Activated CD4-positive, alpha-beta T cell treated with anti-CD3 and anti-CD28 coated beads for 36 hours (primary cell): ENCODE results near the gene DDX25. TPM values are rescaled to one million over a fixed set of nuclear protein-coding genes. Genes with fewer than 3 reads are reported as not detected.

Experiments used
- ATAC-seq: fragments of 200-7000 bp; cut with Tn5 transposase; one replicate; pipeline ENCODE4 v1.10.0; 2021; ENCODE audit warnings: mild to moderate bottlenecking, moderate library complexity
- CTCF ChIA-PET: fragments of 350-600 bp; sonication (Branson Sonifier 250); formaldehyde crosslinking; loops from one replicate; lab custom pipeline; 2021; ENCODE audit warnings: antibody characterized with exemption; lab: Charles Lee
- POLR2A ChIA-PET: fragments of 350-600 bp; sonication (Branson Sonifier 250); formaldehyde crosslinking; loops from one replicate; lab custom pipeline; 2021; ENCODE audit warnings: antibody characterized with exemption, inconsistent platforms; lab: Charles Lee
- DNase-seq: peaks from one replicate; pipeline ENCODE4 v3.0.0-alpha.2; 2020
- H3K27ac Mint-ChIP-seq: one replicate; pipeline ENCODE4 v1.8.0; 2021; ENCODE audit warnings: mixed read lengths
- H3K27me3 Mint-ChIP-seq: one replicate; pipeline ENCODE4 v1.8.0; 2021; ENCODE audit warnings: mixed read lengths
- H3K36me3 Mint-ChIP-seq: one replicate; pipeline ENCODE4 v1.8.0; 2021; ENCODE audit warnings: low read depth, mixed read lengths
- H3K4me1 Mint-ChIP-seq: one replicate; pipeline ENCODE4 v1.8.0; 2021; ENCODE audit warnings: mixed read lengths
- H3K4me3 Mint-ChIP-seq: one replicate; pipeline ENCODE4 v1.8.0; 2021; ENCODE audit warnings: mild to moderate bottlenecking, moderate library complexity, mixed read lengths
- H3K9me3 Mint-ChIP-seq: one replicate; pipeline ENCODE4 v1.8.0; 2021; ENCODE audit warnings: low read depth, mixed read lengths
- intact Hi-C, 2 experiments: fragments of 100-400 bp; cut with DNase I in 1 of 2; cut with micrococcal nuclease in 1 of 2; formaldehyde crosslinking; loops; one replicate each; pipeline versions ENCODE4 v1.14.2 to v1.15.1; 2022 to 2024; cut with DNase I, micrococcal nuclease
- total RNA-seq, 2 experiments: library from RNA; stranded (reverse); gene quantifications; one replicate each; pipeline ENCODE4 v1.2.3, GENCODE V29; 2021

DDX25 gene
- total RNA-seq, 2 experiments from 2014 or later = not detected

GRCh38 chr11:125935618-125936199 is 31.4 kb downstream of the DDX25 start:
- no peaks in the 10 kb centered on the region for H3K27me3 Mint-ChIP-seq
- H3K36me3 Mint-ChIP-seq = no peaks in the 10 kb centered on the region
- DNase-seq (no peak), ATAC-seq (no peak)
- no peak overlapping the region for H3K27ac Mint-ChIP-seq
- ChIA-PET POLR2A (no interaction called here), CTCF (no interaction called here)
- H3K9me3 Mint-ChIP-seq = no peaks in the 10 kb centered on the region
- peaks cover 4% of the 10 kb centered on the region for H3K4me1 Mint-ChIP-seq
- intact Hi-C loops = no loop called here
- no peak overlapping the region for H3K4me3 Mint-ChIP-seq

DNA sequence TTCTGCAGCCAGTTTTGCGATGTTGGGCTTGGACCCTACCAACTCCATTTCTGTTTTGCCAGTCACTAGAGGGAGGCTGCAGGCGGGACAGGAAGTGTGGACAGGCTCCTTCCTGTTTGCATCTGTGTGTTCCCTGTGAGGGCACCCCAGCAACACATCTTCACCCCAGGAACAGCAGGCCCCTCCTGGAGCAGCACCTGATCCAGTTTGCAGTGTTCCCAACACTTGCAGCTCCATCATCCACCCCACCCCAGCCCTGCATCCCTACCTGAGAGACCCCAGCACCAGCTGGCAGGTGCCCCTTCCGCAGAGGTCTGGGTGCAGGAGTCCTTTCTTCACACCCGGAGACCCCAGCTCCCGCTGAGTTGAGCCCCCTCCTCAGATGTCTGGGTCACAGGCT is 34.1 kb downstream of the DDX25 start:
- no peaks in the 10 kb centered on the region for H3K36me3 Mint-ChIP-seq
- DNase-seq (peak; percentile 16), ATAC-seq (peak; percentile 47)
- ChIA-PET POLR2A (no interaction called here), CTCF (interaction anchor here (0.6 to 1.6 kb wide), 3 partner anchors 10 to 255 kb away, joined by 3 to 5 read pairs (median 4); no protein-coding TSS in a partner anchor)
- no peak overlapping the region for H3K27ac Mint-ChIP-seq
- H3K4me1 Mint-ChIP-seq = peaks cover 10% of the 10 kb centered on the region
- no peaks in the 10 kb centered on the region for H3K27me3 Mint-ChIP-seq
- no peaks in the 10 kb centered on the region for H3K9me3 Mint-ChIP-seq
- H3K4me3 Mint-ChIP-seq = no peak overlapping the region
- intact Hi-C loops = no loop called here

GRCh38 chr11:125939081-125939521 is 34.8 kb downstream of the DDX25 start:
- intact Hi-C loops = no loop called here
- no peak overlapping the region for H3K27ac Mint-ChIP-seq
- peaks cover 10% of the 10 kb centered on the region for H3K4me1 Mint-ChIP-seq
- DNase-seq = no peak
- no peak overlapping the region for H3K4me3 Mint-ChIP-seq
- no peaks in the 10 kb centered on the region for H3K27me3 Mint-ChIP-seq
- CTCF ChIA-PET = interaction anchor here (0.7 to 1.6 kb wide), 4 partner anchors 11 to 291 kb away, joined by 3 to 5 read pairs (median 4); partner anchors contain the start of gene CDON
- POLR2A ChIA-PET = no interaction called here
- no peaks in the 10 kb centered on the region for H3K36me3 Mint-ChIP-seq
- no peak for ATAC-seq
- no peaks in the 10 kb centered on the region for H3K9me3 Mint-ChIP-seq

DNA sequence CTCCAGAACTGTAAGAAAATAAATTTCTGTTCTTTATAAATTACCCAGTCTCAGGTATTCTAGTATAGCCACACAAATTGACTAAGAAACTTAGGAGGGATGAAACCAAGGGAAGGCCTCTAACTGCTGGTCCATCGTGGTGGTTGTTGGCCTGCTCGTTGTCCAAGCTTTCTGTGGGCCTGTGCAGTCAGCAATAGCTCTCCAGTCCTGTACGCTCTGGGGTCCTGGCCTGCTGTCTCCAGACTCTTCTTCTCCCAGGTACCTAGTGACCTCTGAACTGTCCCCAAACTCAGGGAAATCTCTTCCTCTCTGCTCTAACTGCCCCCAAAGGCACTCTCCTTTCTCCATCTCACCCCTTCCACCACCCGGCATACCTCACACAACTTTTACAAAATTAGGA is 35.8 kb downstream of the DDX25 start:
- H3K4me3 Mint-ChIP-seq = no peak overlapping the region
- CTCF ChIA-PET = interaction anchor here (0.6 to 1.5 kb wide), 4 partner anchors 174 to 349 kb away, joined by 3 to 6 read pairs (median 5); no protein-coding TSS in a partner anchor
- H3K4me1 Mint-ChIP-seq = peaks cover 10% of the 10 kb centered on the region
- H3K27ac Mint-ChIP-seq = no peak overlapping the region
- no peaks in the 10 kb centered on the region for H3K36me3 Mint-ChIP-seq
- DNase-seq (no peak), ATAC-seq (no peak)
- POLR2A ChIA-PET = no interaction called here
- intact Hi-C loops = loop anchor here (5.0 kb wide), 2 partner anchors 177 to 252 kb away; no protein-coding TSS in a partner anchor
- no peaks in the 10 kb centered on the region for H3K27me3 Mint-ChIP-seq
- no peaks in the 10 kb centered on the region for H3K9me3 Mint-ChIP-seq

- Mint-ChIP-seq H3K36me3 (no peaks in the 10 kb centered on the region), H3K4me1 (peaks cover 10% of the 10 kb centered on the region), H3K4me3 (no peak overlapping the region), H3K27me3 (no peaks in the 10 kb centered on the region), H3K27ac (no peak overlapping the region), H3K9me3 (no peaks in the 10 kb centered on the region)
- intact Hi-C loops = loop anchor here (5.0 kb wide), 2 partner anchors 176 to 251 kb away; no protein-coding TSS in a partner anchor
- CTCF ChIA-PET = interaction anchor here (0.6 to 4.2 kb wide), 5 partner anchors 9 to 260 kb away, joined by 4 to 25 read pairs (median 4); no protein-coding TSS in a partner anchor
- no peak for ATAC-seq
- no peak for DNase-seq
- POLR2A ChIA-PET = no interaction called here
Observed at GRCh38 chr11:125941267-125941618, 36.9 kb downstream of the DDX25 start.

GRCh38 chr11:125941619-125942611 is 37.6 kb downstream of the DDX25 start:
- ATAC-seq = peak; percentile 92
- Mint-ChIP-seq H3K27ac (no peak overlapping the region), H3K9me3 (no peaks in the 10 kb centered on the region), H3K27me3 (no peaks in the 10 kb centered on the region), H3K36me3 (no peaks in the 10 kb centered on the region), H3K4me3 (no peak overlapping the region), H3K4me1 (peaks cover 10% of the 10 kb centered on the region)
- intact Hi-C loops = loop anchor here (1.0 to 5.0 kb wide), 3 partner anchors 175 to 252 kb away; no protein-coding TSS in a partner anchor
- peak; percentile 75 for DNase-seq
- ChIA-PET CTCF (interaction anchor here (0.7 to 4.2 kb wide), 7 partner anchors 10 to 259 kb away, joined by 3 to 25 read pairs (median 4); no protein-coding TSS in a partner anchor), POLR2A (no interaction called here)

GRCh38 chr11:125942771-125943428 is 38.6 kb downstream of the DDX25 start:
- intact Hi-C loops = loop anchor here (1.0 to 5.0 kb wide), 3 partner anchors 174 to 251 kb away; no protein-coding TSS in a partner anchor
- CTCF ChIA-PET = interaction anchor here (0.5 to 4.2 kb wide), 7 partner anchors 13 to 447 kb away, joined by 3 to 25 read pairs (median 4); no protein-coding TSS in a partner anchor
- Mint-ChIP-seq H3K4me3 (no peak overlapping the region), H3K36me3 (no peaks in the 10 kb centered on the region), H3K27ac (no peak overlapping the region), H3K4me1 (peaks cover 10% of the 10 kb centered on the region), H3K27me3 (no peaks in the 10 kb centered on the region), H3K9me3 (no peaks in the 10 kb centered on the region)
- no peak for ATAC-seq
- POLR2A ChIA-PET = interaction anchor here (0.7 kb wide), 1 partner anchor 711 kb away, joined by 3 read pairs; no protein-coding TSS in a partner anchor
- no peak for DNase-seq

DNA sequence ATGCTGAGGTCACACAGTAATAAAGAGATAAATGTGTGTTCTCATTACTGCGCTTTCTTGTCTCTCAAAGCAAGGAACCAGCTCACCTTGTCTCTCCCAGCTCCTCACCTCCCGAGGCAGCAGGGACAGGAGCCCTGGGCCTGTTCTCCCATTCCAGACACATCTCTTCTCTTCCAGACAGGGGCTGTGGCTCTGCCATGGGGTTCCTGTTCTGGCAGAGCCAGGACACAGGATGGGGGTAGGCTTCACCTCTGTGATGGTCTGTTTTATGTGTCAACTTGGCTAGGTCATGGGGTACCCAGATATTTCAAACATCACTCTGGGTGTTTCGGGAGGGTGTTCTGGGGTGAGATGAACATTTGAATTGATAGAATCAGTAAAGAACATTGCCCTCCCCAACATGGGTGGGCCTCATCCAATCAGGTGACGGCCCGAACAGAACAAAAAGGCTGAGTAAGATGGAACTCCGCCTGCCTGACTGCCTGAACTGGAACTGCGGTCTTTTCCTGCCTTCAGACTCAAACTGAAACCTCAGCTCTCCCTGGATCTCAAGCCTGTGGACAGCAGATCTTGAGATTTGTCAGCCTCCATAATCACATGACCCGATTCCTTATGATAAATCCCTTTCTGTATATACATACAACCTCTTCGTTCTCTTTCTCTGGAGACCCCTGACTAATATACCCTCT is 39.5 kb downstream of the DDX25 start:
- ChIA-PET POLR2A (interaction anchor here (0.7 kb wide), 1 partner anchor 710 kb away, joined by 3 read pairs; no protein-coding TSS in a partner anchor), CTCF (interaction anchor here (0.7 to 4.2 kb wide), 4 partner anchors 15 to 249 kb away, joined by 3 to 25 read pairs (median 4); no protein-coding TSS in a partner anchor)
- intact Hi-C loops = loop anchor here (5.0 kb wide), 2 partner anchors 173 to 248 kb away; no protein-coding TSS in a partner anchor
- no peak overlapping the region for H3K4me3 Mint-ChIP-seq
- no peak overlapping the region for H3K27ac Mint-ChIP-seq
- no peak for ATAC-seq
- no peaks in the 10 kb centered on the region for H3K9me3 Mint-ChIP-seq
- H3K27me3 Mint-ChIP-seq = no peaks in the 10 kb centered on the region
- no peaks in the 10 kb centered on the region for H3K36me3 Mint-ChIP-seq
- peaks cover 7% of the 10 kb centered on the region for H3K4me1 Mint-ChIP-seq
- DNase-seq = no peak

DNA sequence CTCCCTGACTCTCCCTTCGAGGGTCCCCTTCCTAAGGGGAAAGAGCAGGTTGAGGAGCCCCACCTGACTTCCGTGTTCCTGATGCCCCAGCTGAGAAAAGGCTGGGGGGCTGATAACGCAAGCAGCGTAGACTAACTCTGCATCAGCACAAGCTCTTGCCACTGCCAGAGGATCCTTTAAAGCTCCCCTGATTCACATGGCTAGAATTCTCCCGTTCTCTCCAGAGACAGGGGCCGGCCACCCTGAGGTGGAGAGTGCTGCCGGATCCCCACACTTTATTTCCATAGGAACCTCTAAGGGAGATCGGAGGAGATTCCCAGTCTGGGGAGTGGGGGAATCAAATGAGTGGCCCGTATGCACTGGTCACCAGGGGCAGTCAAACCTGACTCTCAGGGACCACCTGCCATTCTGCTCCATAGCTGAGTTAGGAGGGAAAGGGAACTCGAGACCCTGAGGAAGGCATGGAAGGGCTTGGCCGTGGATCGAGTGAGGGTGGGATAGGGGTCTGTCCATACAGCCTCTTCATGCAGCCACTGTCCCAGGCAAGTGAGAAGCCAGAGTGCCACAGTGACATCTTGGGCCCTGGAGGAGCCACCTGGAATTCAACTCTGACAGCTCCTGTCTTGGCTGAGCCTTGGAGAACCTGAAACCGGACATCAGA is 40.2 kb downstream of the DDX25 start:
- CTCF ChIA-PET = interaction anchor here (0.5 to 4.2 kb wide), 2 partner anchors 195 to 249 kb away, joined by 3 to 25 read pairs; no protein-coding TSS in a partner anchor
- Mint-ChIP-seq H3K36me3 (no peaks in the 10 kb centered on the region), H3K27ac (no peak overlapping the region), H3K9me3 (no peaks in the 10 kb centered on the region), H3K27me3 (no peaks in the 10 kb centered on the region), H3K4me1 (peaks cover 5% of the 10 kb centered on the region), H3K4me3 (no peak overlapping the region)
- POLR2A ChIA-PET = no interaction called here
- intact Hi-C loops = loop anchor here (5.0 kb wide), 2 partner anchors 173 to 248 kb away; no protein-coding TSS in a partner anchor
- no peak for DNase-seq
- ATAC-seq = no peak
